Endothelial cell of umbilical vein (primary cell): ENCODE data around the gene SSC5D. TPM values are rescaled to one million over a fixed set of nuclear protein-coding genes. Genes with fewer than 3 reads are reported as not detected.

ENCODE experiments used
- BruUV-seq: library from RNA; stranded (reverse); fragments of 400-500 nt; replicated peaks from 2 replicates; lab custom pipeline; 2021; lab: Mats Ljungman, UMichigan
- CTCF ChIA-PET: fragments of 300-600, 350-600 bp; sonication (Branson Sonifier 250); formaldehyde crosslinking; loops from one replicate; lab custom pipeline; 2021; ENCODE audit warnings: antibody characterized with exemption, inconsistent platforms; lab: Charles Lee
- POLR2A ChIA-PET: fragments of 300-600, 350-600 bp; sonication (Branson Sonifier 250); formaldehyde crosslinking; loops from one replicate; lab custom pipeline; 2021; ENCODE audit warnings: antibody characterized with exemption, inconsistent platforms; lab: Charles Lee
- DNase-seq: peaks from one replicate; pipeline ENCODE4 v3.0.0-alpha.2; 2011; ENCODE audit warnings: low read depth, low spot score
- FAIRE-seq: peaks from 2 replicates; lab custom pipeline; 2011; peaks lifted over from hg19 to GRCh38; lab: Jason Lieb, UNC
- H2AFZ ChIP-seq: 2 replicates; pipeline ENCODE4 v1.6.0; 2012; ENCODE audit warnings: low read depth, low read length, control low read depth, inconsistent platforms
- H3K27ac ChIP-seq: 2 replicates; pipeline ENCODE4 v1.5.1; 2011; ENCODE audit warnings: low read depth, mild to moderate bottlenecking, control low read depth, low read length, moderate library complexity; ENCODE audit not compliant: insufficient read depth
- H3K27me3 ChIP-seq, 2 experiments: 2 replicates each; pipeline versions ENCODE4 v1.6.0 to v1.6.1; 2011; ENCODE audit warnings: low read length in 2 of 2, mixed read lengths in 1 of 2; ENCODE audit not compliant: control insufficient read depth in 2 of 2, insufficient read depth in 2 of 2
- H3K36me3 ChIP-seq, 2 experiments: 2 replicates in 1 of 2; 3 replicates in 1 of 2; pipeline ENCODE4 v1.5.1; 2011; ENCODE audit warnings: low read length in 2 of 2, mild to moderate bottlenecking in 1 of 2, moderate library complexity in 1 of 2; ENCODE audit not compliant: control insufficient read depth in 2 of 2, insufficient read depth in 2 of 2; ENCODE audit errors: extremely low read depth in 1 of 2
- H3K4me1 ChIP-seq: 3 replicates; pipeline ENCODE4 v1.5.1; 2011; ENCODE audit warnings: mild to moderate bottlenecking, low read length; ENCODE audit not compliant: control insufficient read depth, insufficient read depth; ENCODE audit errors: extremely low read depth
- H3K4me2 ChIP-seq: 2 replicates; pipeline ENCODE4 v1.6.1; 2011; ENCODE audit warnings: low read length, control low read depth, mixed read lengths; ENCODE audit not compliant: insufficient read depth
- H3K4me3 ChIP-seq, 3 experiments: fragments of 200-600 bp in 1 of 3; sonication (generic), shearing (Covaris generic) in 1 of 3; replicated peaks in 1 of 3; 2 replicates each; pipeline ENCODE4 v1.5.1; 2011 to 2016; ENCODE audit warnings: control low read depth in 3 of 3, low read length in 3 of 3, mild to moderate bottlenecking in 2 of 3, inconsistent platforms in 1 of 3, low read depth in 1 of 3, moderate library complexity in 1 of 3; ENCODE audit not compliant: insufficient read depth in 1 of 3
- H3K79me2 ChIP-seq: 2 replicates; pipeline ENCODE4 v1.6.0; 2012; ENCODE audit warnings: low read length, inconsistent platforms; ENCODE audit not compliant: control insufficient read depth, insufficient read depth
- H3K9ac ChIP-seq: replicated peaks from 2 replicates; pipeline ENCODE3; 2011; ENCODE audit warnings: low read length, control low read depth; ENCODE audit not compliant: insufficient read depth; ENCODE audit errors: extremely low read depth
- H3K9me1 ChIP-seq: replicated peaks from 3 replicates; pipeline ENCODE4 v1.6.0; 2011; ENCODE audit warnings: mild to moderate bottlenecking, low read length; ENCODE audit not compliant: control insufficient read depth, insufficient read depth; ENCODE audit errors: extremely low read depth
- H3K9me3 ChIP-seq: replicated peaks from 2 replicates; pipeline ENCODE4 v1.5.1; 2012; ENCODE audit warnings: low read length, inconsistent platforms; ENCODE audit not compliant: control insufficient read depth, insufficient read depth
- H4K20me1 ChIP-seq: replicated peaks from 2 replicates; pipeline ENCODE3; 2011; ENCODE audit warnings: mild to moderate bottlenecking, low read length; ENCODE audit not compliant: control insufficient read depth, insufficient read depth; ENCODE audit errors: extremely low read depth
- CTCF ChIP-seq, 2 donors: IDR thresholded peaks; 1 replicate in 1 of 2; 2 replicates in 1 of 2; pipeline ENCODE4 v1.5.1; 2011; ENCODE audit warnings: low read length in 2 of 2, mild to moderate bottlenecking in 2 of 2, moderate library complexity in 2 of 2, control low read depth in 1 of 2, inconsistent platforms in 1 of 2, low read depth in 1 of 2; ENCODE audit not compliant: insufficient read depth in 1 of 2; ENCODE audit errors: extremely low read depth in 1 of 2
- EZH2 ChIP-seq: IDR thresholded peaks from 2 replicates; pipeline ENCODE4 v1.6.1; 2012; ENCODE audit warnings: borderline replicate concordance, low read depth, mild to moderate bottlenecking, moderate library complexity, low read length, inconsistent platforms; ENCODE audit not compliant: severe bottlenecking
- MYC ChIP-seq: IDR thresholded peaks from one replicate; pipeline ENCODE4 v1.6.1; 2011; ENCODE audit warnings: mild to moderate bottlenecking, low read depth, low read length
- dilution Hi-C: fragments of 300-500 bp; cut with MboI; formaldehyde crosslinking; loops from one replicate; pipeline ENCODE4 v1.15.0; 2019; ENCODE audit warnings: low sequenced_read_pairs; ENCODE audit not compliant: extremely low pct_ligation_motif_present
- intact Hi-C: fragments of 100-400 bp; cut with micrococcal nuclease; formaldehyde crosslinking; loops from one replicate; pipeline ENCODE4 v1.10.0; 2022
- polyA plus RNA-seq, 4 experiments: library from polyadenylated mRNA; depleted of rRNA in 3 of 4; stranded (reverse) in 3 of 4; unstranded in 1 of 4; fragments of >200 nt; gene quantifications; 2 replicates each; pipeline versions ENCODE4 v1.2.1 to v1.2.3, GENCODE V29; 2011 to 2012; ENCODE audit warnings: missing spikeins in 1 of 4
- total RNA-seq: library from RNA; stranded (reverse); gene quantifications from 2 replicates; pipeline ENCODE4 v1.2.3, GENCODE V29; 2021

SSC5D gene
- total and polyA plus RNA-seq, 2 donors (not counting 3 experiments of a cell fraction or from before 2014, with no cell fraction given), result 0.47 to 1.3 TPM

- peak; percentile 63 for FAIRE-seq
- TF ChIP-seq EZH2 (no peak), CTCF (IDR thresholded peaks at IDR 0.05; ENCODE audit: extremely low read depth in 1 of 2, insufficient read depth in 1 of 2, low read depth in 1 of 2, low read length in 2 of 2) (no peak), MYC (no peak)
- Histone ChIP-seq H3K36me3 (no peaks in the 10 kb centered on the region), H3K79me2 (no peaks in the 10 kb centered on the region), H3K9me1 (no peaks in the 10 kb centered on the region), H3K27me3 (no peaks in the 10 kb centered on the region), H2AFZ (no peak overlapping the region), H3K4me1 (no peaks in the 10 kb centered on the region), H3K27ac (no peak overlapping the region), H3K4me3 (no peak overlapping the region), H3K4me2 (no peak overlapping the region), H4K20me1 (no peaks in the 10 kb centered on the region), H3K9ac (no peak overlapping the region), H3K9me3 (no peaks in the 10 kb centered on the region)
- dilution Hi-C loops, result no loop called here
- POLR2A ChIA-PET, result interaction anchor here (0.6 kb wide), 1 partner anchor 39 kb away, joined by 4 read pairs; no protein-coding TSS in a partner anchor
- CTCF ChIA-PET, result interaction anchor here (0.7 to 1.6 kb wide), 5 partner anchors 9 to 106 kb away, joined by 3 to 6 read pairs (median 4); partner anchors contain the start of genes FIZ1 and ZNF865
- intact Hi-C loops, result no loop called here
- peak; percentile 59 for DNase-seq
- BruUV-seq, result no TSS peak
Measured at GRCh38 chr19:55526216-55527196, 38.3 kb downstream of the SSC5D start.
